GM21381 (cell line): ENCODE measurements around the gene MMP19.
"Not testable (repeated sequence)": the region's sequence is repeated elsewhere in the genome, so short reads cannot be mapped to it uniquely, and the experiment has no call there.

ENCODE experiments used
- ATAC-seq: cut with Tn5 transposase; IDR thresholded peaks from one replicate; pipeline ENCODE4 v1.9.1; 2021; ENCODE audit warnings: mild to moderate bottlenecking, moderate library complexity; ENCODE audit not compliant: unreplicated experiment

Gene MMP19, protein sequence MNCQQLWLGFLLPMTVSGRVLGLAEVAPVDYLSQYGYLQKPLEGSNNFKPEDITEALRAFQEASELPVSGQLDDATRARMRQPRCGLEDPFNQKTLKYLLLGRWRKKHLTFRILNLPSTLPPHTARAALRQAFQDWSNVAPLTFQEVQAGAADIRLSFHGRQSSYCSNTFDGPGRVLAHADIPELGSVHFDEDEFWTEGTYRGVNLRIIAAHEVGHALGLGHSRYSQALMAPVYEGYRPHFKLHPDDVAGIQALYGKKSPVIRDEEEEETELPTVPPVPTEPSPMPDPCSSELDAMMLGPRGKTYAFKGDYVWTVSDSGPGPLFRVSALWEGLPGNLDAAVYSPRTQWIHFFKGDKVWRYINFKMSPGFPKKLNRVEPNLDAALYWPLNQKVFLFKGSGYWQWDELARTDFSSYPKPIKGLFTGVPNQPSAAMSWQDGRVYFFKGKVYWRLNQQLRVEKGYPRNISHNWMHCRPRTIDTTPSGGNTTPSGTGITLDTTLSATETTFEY

GRCh38 chr12:55842681-55843429 is at the start of gene MMP19:
Gene MMP19, minus strand, starts transcription at chr12:55842936. Its CDS starts 106 bp downstream, at chr12:55842830.
- no peak for ATAC-seq

DNA sequence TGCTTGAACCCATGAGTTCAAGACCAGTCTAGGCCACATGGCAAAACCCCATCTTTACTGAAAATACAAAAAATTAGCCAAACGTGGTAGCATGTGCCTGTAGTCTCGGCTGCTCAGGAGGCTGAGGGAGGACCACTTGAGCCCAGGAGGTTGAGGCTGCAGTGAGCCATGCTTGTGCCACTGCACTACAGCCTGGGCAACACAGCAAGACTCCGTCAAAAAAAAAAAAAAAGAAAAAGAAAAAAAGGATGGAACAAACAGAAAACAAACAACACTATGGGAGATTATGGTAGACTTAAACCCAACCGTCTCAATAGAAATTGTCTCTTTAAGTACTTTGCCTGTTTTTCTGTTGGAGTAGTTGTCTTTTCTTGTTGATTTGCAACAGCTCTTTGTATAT is 48.6 kb upstream of the MMP19 start:
- no peak for ATAC-seq

- ATAC-seq: no peak
Observed at GRCh38 chr12:55885113-55885512, 42.4 kb upstream of the MMP19 start.

- no peak for ATAC-seq
Observed at GRCh38 chr12:55877824-55878223, 35.1 kb upstream of the MMP19 start.

GRCh38 chr12:55875704-55876467 is 33.1 kb upstream of the MMP19 start:
- ATAC-seq: no peak

DNA sequence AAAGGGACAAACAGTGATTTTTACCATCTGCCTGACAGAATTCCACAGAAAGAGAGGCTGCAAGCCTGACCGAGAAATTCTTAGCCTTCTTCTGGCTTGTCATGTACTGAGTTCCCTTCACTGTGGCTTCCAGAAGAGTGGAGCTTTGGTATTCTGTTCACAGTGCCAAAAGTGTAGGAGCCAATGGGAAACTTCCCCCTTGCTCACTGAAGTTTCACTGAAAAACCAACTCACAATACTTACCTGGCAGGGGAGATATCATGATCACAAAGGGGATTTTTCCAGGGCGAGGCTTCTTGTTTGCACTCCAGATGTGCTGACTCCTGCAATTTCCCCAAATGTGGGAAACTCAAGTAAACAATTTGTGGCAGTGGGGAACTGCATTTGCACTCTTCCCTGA is 31.7 kb upstream of the MMP19 start:
- ATAC-seq: no peak

DNA sequence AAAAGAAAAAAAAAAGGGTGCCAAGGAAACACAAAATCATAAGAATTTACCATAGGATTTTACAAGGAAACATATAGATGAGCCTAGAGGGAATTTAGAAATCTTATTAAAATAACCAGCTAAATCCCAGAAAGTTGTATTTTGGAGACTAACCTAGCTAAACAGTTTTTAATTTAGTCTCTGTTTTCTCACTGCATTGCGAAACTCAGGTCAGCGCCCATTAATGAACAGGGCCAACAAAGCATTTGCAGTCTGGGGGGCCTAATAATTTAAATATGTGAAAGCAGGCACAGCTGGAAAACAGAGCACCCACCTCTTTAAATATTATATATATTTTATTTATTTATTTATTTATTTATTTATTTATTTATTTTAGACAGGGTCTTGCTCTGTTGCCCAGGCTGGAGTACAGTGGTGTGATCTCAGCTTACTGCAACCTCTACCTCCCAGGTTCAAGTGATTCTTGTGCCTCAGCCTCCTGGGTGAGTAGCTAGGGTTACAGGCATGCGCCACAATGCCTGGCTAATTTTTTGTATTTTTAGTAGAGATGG is 23.8 kb upstream of the MMP19 start:
- not testable (repeated sequence) for ATAC-seq

DNA sequence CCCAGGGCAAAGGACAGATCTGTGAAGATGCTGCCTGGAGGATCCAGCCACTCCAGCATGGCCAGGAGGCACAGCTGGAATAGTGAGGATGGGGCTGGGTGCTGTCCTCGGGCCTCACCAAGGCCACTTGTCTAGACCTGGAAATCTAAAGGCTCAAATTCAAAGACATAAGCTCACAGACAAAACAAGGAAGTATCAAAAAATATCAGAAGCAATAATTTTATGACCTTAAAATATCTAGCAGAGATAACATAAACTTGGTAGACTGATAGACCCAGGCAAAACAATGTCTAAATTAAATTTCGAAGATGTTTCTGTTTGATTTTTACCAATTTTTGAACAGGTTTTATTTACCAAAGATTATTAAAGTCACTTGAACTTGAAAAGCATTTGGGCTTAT is 22.6 kb upstream of the MMP19 start:
- no peak for ATAC-seq

DNA sequence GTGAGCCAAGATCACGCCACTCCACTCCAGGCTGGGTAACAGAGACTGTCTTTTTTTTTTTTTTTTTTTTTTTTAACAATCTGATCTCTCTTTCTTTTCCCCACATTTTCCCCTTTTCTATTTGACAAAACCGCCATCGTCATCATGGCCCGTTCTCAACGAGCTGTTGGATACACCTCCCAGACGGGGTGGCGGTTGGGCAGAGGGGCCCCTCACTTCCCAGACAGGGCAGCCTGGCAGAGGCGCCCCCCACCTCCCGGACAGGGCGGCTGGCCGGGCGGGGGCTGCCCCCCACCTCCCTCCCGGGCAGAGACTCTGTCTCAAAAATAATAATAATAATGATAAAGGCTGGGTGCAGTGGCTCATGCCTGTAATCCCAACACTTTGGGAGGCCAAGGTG is 20.2 kb upstream of the MMP19 start:
- ATAC-seq: not testable (repeated sequence)

DNA sequence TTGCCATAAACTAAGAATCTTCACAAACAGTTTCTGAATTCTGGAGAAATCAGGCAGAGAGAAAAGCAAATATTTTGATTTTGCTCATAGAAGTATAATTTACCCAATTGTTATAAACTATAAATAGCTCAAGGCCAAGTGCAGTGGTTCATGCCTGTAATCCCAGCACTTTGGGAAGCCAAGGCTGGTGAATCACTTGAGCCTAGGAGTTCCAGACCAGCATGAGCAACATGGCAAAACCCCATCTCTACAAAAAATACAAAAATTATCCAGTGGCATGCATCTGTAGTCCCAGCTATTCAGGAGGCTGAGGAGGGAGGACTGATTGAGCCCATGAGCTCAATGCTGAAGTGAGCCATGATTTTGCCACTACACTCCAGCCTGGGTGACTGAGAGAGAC is 19.6 kb upstream of the MMP19 start:
- no peak for ATAC-seq

GRCh38 chr12:55861871-55862270 is 19.1 kb upstream of the MMP19 start:
- no peak for ATAC-seq

DNA sequence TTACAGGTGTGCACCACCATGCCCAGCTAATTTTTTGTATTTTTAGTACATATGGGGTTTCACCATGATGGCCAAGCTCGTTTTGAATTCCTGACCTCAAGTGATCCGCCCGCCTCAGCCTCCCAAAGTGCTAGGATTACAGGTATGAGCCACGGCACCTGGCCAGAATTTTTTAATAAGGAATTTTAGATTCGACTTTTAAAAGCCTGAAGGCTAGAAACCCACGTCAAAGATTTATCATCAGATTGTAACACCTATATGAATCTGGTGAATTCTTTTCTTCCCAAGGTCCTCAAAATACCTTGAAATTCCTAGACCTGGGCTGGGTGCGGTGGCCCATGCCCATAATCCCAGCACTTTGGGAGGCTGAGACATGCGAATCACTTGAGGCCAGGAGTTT is 18.7 kb upstream of the MMP19 start:
- no peak for ATAC-seq

DNA sequence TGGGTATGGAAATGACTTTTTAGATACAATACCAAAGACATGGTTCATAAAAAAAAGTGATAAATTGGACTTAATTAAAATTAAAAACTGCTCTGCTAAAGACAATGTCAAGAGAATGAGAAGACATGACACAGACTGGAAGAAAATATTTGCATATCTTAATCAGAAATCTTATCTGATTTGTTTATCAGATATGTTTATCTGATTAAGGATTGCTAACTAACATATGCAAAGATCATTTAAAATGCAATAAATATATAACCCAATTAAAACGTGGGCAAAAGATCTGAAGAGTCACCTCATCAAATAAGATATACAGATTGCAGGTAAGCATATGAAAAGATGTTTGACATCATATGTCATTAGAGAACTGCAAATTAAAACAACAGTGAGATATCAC is 10.0 kb upstream of the MMP19 start:
- no peak for ATAC-seq

DNA sequence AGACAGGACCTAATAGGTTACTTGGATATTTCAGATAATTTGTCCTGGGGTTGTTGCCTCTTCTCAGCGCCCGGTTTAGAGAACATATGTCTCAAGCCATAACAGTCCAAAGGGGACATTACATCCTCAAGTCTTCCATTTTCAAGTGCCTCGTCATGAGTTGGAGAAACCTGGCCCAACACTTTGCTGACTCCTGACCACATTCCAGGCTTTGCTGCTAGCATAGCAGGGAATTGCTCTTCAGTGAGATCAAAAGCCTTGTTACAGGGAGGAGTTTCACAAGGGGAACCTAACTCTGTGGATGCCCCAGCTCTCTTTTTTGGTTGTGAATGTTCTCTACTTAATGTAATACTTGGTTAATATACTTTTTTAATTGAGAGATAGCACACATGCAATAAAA is 8.2 kb upstream of the MMP19 start:
- ATAC-seq: no peak

DNA sequence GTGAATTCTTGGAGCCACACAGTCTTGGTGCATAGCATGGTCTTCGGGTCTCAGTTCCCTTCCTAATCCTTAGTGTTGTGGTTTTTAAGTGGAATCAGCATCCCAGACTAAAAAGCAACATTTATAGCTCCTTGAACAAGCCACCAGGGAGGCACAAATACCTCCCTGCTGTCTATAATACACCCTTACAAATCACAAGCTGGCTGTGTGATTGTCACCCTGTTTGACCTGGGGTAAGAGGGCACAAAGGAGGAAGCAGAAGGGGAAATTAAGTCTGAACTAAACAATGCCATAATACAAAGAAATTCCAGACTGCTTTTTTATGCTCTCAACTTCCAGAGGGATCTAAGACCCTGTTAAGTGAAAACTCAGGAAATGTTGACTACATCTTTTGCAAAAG is 7.7 kb upstream of the MMP19 start:
- ATAC-seq: no peak

DNA sequence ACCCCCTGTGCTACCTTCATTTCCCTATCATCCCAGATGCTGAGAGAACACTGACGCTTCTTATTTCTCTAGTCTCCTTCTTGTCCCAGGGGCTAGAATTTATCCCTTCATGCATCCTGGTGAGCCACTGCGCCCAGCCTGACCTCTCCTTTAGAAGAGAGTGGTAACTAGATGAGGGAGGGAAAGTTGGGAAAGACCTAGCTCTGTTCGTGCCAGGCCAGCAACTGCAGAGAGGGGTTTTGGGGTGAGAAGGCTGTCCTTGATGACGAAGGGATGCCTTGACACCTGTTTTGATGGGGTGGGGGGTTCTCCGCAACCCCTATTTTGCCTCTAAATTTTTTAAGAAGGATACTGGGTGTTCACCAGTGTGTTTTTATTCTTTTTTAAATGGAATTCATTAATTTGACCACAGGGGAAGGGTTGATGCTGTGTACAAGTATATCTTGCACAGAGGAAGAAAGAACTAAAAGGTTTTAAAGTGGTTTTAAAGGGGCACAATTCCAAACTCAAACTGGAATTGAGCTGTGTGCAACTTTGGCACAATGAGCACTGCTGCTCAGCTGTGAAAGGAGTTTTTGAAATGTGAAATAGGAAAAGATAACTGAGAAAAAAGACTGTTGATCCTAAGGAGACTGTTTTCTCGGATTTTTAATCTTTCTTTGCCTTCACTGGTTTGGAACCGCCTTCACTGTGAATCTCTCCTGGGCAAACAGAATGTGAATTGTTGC is 7.0 kb upstream of the MMP19 start:
- no peak for ATAC-seq

DNA sequence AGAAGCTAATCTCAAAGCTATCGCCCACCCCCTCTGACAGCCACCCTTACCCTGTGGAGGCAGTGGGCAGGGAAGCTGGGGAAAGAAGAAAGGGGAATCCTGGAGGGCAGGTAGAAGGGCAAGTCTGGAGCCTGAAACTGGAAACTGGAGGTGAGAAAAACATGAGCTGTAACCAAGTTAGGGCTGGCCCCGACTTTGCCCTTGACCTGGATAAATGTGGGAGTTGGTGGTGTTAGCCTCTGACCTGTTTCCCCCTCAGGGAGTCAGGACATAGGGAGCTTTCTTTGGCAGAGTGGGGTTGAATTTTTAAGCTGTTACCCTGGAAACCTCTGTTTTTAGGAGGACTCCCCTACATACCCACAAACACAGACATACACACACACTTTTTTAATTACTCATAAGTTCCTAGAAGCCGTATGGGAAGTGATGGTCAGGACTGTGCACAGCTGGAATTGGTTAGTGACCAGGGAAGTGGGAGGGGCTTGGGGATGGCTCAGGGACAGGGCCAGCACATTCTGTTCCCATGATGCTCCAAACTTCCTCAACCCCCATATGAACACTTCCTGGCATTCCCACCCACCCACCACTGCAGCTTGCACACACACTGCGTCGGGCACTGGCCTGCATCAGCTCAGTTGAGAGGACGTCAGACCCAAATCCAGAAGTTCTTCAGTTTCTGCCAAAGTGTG is 5.0 kb upstream of the MMP19 start:
- ATAC-seq: no peak

- no peak for ATAC-seq
Observed at GRCh38 chr12:55847033-55847432, 4.3 kb upstream of the MMP19 start.

- ATAC-seq: no peak
Observed at GRCh38 chr12:55845785-55846496, 3.2 kb upstream of the MMP19 start.
